Measurements from ENCODE around the gene SERPINB5.

DNA sequence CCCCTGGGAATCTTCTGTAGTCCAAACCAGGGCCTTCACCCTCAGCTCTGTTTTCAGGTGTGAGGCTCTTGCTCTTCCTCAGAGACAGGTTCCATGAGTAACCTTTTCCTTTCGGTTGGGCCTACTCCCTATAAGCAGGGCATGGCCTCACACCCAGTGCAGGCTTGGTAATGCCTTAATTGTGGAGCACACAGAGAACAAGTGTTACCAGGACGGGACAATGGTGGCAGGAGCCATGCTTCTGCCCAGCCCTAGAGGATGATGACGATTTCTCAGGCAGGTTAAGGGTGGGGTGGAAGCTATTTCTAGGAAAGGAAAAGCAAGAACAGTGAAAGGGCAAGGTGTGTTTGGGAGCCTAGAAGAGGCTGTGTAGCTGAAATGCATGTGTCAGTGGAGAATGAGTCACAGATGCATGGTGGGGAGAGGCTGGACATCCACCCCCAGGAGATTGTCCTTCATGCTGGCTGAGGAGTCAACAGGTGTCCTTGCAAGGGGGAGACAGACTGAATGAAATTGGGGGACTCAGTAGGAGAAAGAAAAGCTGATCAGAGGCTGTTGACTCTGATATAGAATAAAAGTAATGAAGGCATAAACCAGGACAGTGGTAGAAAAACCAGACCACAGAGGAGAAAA lies 43.4 kb downstream of the SERPINB5 start:
- TF ChIP-seq, protein P1, sequence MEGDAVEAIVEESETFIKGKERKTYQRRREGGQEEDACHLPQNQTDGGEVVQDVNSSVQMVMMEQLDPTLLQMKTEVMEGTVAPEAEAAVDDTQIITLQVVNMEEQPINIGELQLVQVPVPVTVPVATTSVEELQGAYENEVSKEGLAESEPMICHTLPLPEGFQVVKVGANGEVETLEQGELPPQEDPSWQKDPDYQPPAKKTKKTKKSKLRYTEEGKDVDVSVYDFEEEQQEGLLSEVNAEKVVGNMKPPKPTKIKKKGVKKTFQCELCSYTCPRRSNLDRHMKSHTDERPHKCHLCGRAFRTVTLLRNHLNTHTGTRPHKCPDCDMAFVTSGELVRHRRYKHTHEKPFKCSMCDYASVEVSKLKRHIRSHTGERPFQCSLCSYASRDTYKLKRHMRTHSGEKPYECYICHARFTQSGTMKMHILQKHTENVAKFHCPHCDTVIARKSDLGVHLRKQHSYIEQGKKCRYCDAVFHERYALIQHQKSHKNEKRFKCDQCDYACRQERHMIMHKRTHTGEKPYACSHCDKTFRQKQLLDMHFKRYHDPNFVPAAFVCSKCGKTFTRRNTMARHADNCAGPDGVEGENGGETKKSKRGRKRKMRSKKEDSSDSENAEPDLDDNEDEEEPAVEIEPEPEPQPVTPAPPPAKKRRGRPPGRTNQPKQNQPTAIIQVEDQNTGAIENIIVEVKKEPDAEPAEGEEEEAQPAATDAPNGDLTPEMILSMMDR (IDR thresholded peaks at IDR 0.05): no peak
- TF ChIP-seq EZH2 (IDR thresholded peaks at IDR 0.05; ENCODE audit: borderline replicate concordance, insufficient read depth, low read depth, low read length, poor library complexity, severe bottlenecking): no peak

All from B cell (primary cell).